ENCODE data around the gene GMEB1.

GRCh38 chr1:28663871-28664470 lies 4.6 kb upstream of the GMEB1 start:
- no peak for TF ChIP-seq CTCF (IDR thresholded peaks at IDR 0.05; ENCODE audit: borderline replicate concordance, extremely low read depth, low read length, poor library complexity, severe bottlenecking)
- TF ChIP-seq EZH2 (IDR thresholded peaks at IDR 0.05; ENCODE audit: borderline replicate concordance, low read depth, low read length, severe bottlenecking), result no peak
